ENCODE measurements around the gene FAM162A.

FAM162A gene

GRCh38 chr3:122456074-122456473 lies 72.1 kb downstream of the FAM162A start:
- no peak for DNase-seq (ENCODE audit: low read depth)

DNA sequence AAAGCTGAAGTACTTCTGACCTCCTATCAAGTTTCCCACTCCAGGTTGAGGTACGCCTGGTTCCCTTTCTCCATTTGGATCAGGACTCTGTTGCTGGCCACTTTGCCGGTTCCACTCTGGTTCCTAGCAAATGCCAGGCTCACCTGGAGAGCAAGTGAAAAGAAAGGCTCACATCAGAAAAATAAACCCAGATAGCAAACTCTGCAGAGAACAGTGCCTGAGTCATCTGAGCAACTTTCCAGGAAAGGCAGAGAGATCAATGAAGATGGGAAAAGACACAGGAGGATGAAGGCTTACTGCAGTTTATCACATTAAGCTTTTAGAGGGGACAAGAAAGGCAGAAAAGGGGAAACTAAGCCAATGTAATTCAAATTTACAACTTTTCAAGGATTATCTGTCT lies 73.7 kb downstream of the FAM162A start:
- DNase-seq (ENCODE audit: low read depth), result no peak
- no peak overlapping the region for H3K4me3 ChIP-seq (ENCODE audit: low read depth, low read length)
- in situ Hi-C loops (cut with HindIII; ENCODE audit: low sequenced_read_pairs), result loop anchor here (25.0 kb wide), 1 partner anchor 205 kb away; no protein-coding TSS in a partner anchor
- TF ChIP-seq CTCF (IDR thresholded peaks at IDR 0.05; ENCODE audit: low read depth, low read length, missing control alignments), result no peak

More at GRCh38 chr3:122456074-122456473, 72.1 kb downstream of the FAM162A start:
- TF ChIP-seq CTCF (IDR thresholded peaks at IDR 0.05; ENCODE audit: low read depth, low read length, missing control alignments), result no peak
- in situ Hi-C loops (cut with HindIII; ENCODE audit: low sequenced_read_pairs), result loop anchor here (25.0 kb wide), 1 partner anchor 206 kb away; no protein-coding TSS in a partner anchor
- H3K4me3 ChIP-seq (ENCODE audit: low read depth, low read length), result no peak overlapping the region

DNA sequence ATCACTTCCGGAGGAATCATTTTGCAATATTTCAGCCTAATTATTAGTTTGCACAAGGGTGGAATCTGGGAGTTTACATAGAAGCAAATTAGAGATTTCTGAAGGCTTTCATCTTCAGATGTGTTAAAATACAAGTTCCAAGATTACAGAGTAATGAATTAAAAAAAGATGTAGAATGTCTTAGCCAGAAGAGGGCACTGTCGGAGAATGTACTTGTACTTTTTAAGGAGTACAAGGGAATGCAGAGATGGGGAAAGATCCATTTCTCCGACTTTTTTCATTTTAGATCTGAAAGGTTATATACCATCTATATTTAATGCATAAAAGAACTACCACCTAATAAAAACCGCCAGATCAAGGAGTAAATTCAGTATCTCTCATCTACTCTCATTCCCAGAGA lies 75.0 kb downstream of the FAM162A start:
- no peak overlapping the region for H3K4me3 ChIP-seq (ENCODE audit: low read depth, low read length)
- in situ Hi-C loops (cut with HindIII; ENCODE audit: low sequenced_read_pairs), result loop anchor here (25.0 kb wide), 1 partner anchor 203 kb away; no protein-coding TSS in a partner anchor
- peak; percentile 61 for DNase-seq (ENCODE audit: low read depth)
- peak; percentile 40 for TF ChIP-seq CTCF (IDR thresholded peaks at IDR 0.05; ENCODE audit: low read depth, low read length, missing control alignments)

DNA sequence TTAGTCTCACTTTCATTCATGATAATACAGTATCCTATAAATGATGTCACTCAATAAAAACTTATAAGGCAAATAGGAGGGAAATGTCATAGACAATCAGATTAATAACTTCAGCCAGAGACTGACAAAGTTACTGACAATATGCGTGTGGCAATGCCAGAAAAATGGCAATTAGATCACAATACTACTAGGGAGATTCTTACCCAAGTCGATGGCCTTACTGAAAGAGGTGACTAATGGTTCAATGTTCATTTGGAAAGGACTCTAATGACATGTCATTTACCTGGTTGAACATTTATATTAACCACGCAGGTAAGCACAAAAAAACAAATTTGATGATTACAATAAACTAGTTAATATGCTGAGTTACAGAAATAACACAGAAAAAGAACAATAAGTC lies 77.8 kb downstream of the FAM162A start:
- H3K4me3 ChIP-seq (ENCODE audit: low read depth, low read length), result no peak overlapping the region
- no peak for TF ChIP-seq CTCF (IDR thresholded peaks at IDR 0.05; ENCODE audit: low read depth, low read length, missing control alignments)
- no peak for DNase-seq (ENCODE audit: low read depth)
- in situ Hi-C loops (cut with HindIII; ENCODE audit: low sequenced_read_pairs), result loop anchor here (25.0 kb wide), 1 partner anchor 200 kb away; no protein-coding TSS in a partner anchor
